ENCODE data around the gene FKBP15. TPM values are rescaled to one million over a fixed set of nuclear protein-coding genes. Genes with fewer than 3 reads are reported as not detected.

FKBP15 gene
- total RNA-seq, 2 donors from 2014 or later: 22.5 to 24.4 TPM

DNA sequence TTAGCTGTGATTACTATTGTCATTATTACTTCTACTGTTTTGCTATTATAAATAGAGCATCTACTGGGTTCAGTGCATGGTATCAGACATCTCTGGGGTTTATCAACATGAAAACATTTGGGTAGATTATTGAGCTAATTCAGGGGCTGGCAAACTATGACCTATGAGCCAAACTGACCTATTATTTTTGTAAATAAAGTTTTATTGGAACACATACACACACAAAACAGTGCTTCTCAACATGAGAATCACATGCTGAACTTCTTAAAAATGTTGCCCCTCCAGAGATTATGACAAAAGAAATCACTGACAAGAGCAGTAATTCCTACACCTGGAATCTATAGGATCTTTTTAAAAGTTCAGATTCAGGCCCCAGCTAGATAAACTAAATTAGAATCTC is 39.9 kb downstream of the FKBP15 start:
- DNase-seq: no peak
- TF ChIP-seq, protein P1, sequence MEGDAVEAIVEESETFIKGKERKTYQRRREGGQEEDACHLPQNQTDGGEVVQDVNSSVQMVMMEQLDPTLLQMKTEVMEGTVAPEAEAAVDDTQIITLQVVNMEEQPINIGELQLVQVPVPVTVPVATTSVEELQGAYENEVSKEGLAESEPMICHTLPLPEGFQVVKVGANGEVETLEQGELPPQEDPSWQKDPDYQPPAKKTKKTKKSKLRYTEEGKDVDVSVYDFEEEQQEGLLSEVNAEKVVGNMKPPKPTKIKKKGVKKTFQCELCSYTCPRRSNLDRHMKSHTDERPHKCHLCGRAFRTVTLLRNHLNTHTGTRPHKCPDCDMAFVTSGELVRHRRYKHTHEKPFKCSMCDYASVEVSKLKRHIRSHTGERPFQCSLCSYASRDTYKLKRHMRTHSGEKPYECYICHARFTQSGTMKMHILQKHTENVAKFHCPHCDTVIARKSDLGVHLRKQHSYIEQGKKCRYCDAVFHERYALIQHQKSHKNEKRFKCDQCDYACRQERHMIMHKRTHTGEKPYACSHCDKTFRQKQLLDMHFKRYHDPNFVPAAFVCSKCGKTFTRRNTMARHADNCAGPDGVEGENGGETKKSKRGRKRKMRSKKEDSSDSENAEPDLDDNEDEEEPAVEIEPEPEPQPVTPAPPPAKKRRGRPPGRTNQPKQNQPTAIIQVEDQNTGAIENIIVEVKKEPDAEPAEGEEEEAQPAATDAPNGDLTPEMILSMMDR (IDR thresholded peaks at IDR 0.05): no peak

GRCh38 chr9:113179839-113180238 is 41.2 kb downstream of the FKBP15 start:
- intact Hi-C loops (cut with DNase I): no loop called here
- no peaks in the 10 kb centered on the region for H3K4me1 ChIP-seq
- H3K9ac ChIP-seq (ENCODE audit: low read depth in 2 of 2, low read length in 2 of 2): no peak overlapping the region
- no peak for DNase-seq
- H3K9me3 ChIP-seq: no peaks in the 10 kb centered on the region
- no peak overlapping the region for H3K4me3 ChIP-seq
- H3K27me3 ChIP-seq: no peaks in the 10 kb centered on the region
- no peak overlapping the region for H3K27ac ChIP-seq
- H3K36me3 ChIP-seq: no peaks in the 10 kb centered on the region
- TF ChIP-seq, protein P1 (IDR thresholded peaks at IDR 0.05): no peak

More for the DNA sequence above, 39.9 kb downstream of the FKBP15 start:
- H3K4me1 ChIP-seq: no peaks in the 10 kb centered on the region
- no peak overlapping the region for H3K4me3 ChIP-seq
- H3K27ac ChIP-seq: no peak overlapping the region
- H3K36me3 ChIP-seq: no peaks in the 10 kb centered on the region
- no peaks in the 10 kb centered on the region for H3K27me3 ChIP-seq
- intact Hi-C loops (cut with DNase I): no loop called here
- no peaks in the 10 kb centered on the region for H3K9me3 ChIP-seq
- no peak overlapping the region for H3K9ac ChIP-seq (ENCODE audit: low read depth in 2 of 2, low read length in 2 of 2)

- Histone ChIP-seq H3K36me3 (peaks cover 10% of the 10 kb centered on the region), H3K9ac (ENCODE audit: low read depth in 2 of 2, low read length in 2 of 2) (no peak overlapping the region), H3K4me3 (no peak overlapping the region), H3K27me3 (no peaks in the 10 kb centered on the region), H3K9me3 (no peaks in the 10 kb centered on the region), H3K4me1 (no peaks in the 10 kb centered on the region), H3K27ac (no peak overlapping the region)
- TF ChIP-seq, protein P1 (IDR thresholded peaks at IDR 0.05): no peak
- intact Hi-C loops (cut with DNase I): no loop called here
- DNase-seq: no peak
These were observed 43.0 kb downstream of the FKBP15 start for GRCh38 chr9:113178087-113178486.

- no peak overlapping the region for H3K27ac ChIP-seq
- H3K9me3 ChIP-seq: no peaks in the 10 kb centered on the region
- H3K36me3 ChIP-seq: peaks cover 10% of the 10 kb centered on the region
- H3K27me3 ChIP-seq: no peaks in the 10 kb centered on the region
- no peak for DNase-seq
- no peaks in the 10 kb centered on the region for H3K4me1 ChIP-seq
- H3K4me3 ChIP-seq: no peak overlapping the region
- H3K9ac ChIP-seq (ENCODE audit: low read depth in 2 of 2, low read length in 2 of 2): no peak overlapping the region
- TF ChIP-seq, protein P1 (IDR thresholded peaks at IDR 0.05): no peak
- intact Hi-C loops (cut with DNase I): no loop called here
These were observed 43.8 kb downstream of the FKBP15 start for GRCh38 chr9:113177251-113177650.

DNA sequence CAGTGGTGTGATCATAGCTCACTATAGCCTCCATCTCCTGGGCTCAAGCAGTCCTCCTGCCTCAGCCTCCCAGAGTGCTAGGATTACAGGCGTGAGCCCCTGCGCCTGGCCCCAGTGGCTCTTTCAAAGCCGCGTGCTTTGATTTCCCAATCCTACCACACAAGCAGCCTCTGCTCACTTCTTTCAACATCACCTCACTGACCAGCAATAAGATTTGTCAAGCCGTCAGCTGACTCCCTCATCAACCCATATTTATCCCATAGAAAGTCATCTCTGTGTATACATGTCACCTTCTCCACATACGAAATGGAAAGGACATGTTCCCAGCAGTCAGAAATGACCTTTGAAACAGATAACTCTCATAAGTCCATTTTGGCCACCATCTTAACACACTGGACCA is 44.3 kb downstream of the FKBP15 start:
- no peak overlapping the region for H3K9ac ChIP-seq (ENCODE audit: low read depth in 2 of 2, low read length in 2 of 2)
- no peak for DNase-seq
- H3K27ac ChIP-seq: no peak overlapping the region
- no peaks in the 10 kb centered on the region for H3K9me3 ChIP-seq
- H3K4me1 ChIP-seq: no peaks in the 10 kb centered on the region
- H3K27me3 ChIP-seq: no peaks in the 10 kb centered on the region
- intact Hi-C loops (cut with DNase I): no loop called here
- no peak overlapping the region for H3K4me3 ChIP-seq
- H3K36me3 ChIP-seq: peaks cover 10% of the 10 kb centered on the region
- TF ChIP-seq, protein P1 (IDR thresholded peaks at IDR 0.05): no peak

DNA sequence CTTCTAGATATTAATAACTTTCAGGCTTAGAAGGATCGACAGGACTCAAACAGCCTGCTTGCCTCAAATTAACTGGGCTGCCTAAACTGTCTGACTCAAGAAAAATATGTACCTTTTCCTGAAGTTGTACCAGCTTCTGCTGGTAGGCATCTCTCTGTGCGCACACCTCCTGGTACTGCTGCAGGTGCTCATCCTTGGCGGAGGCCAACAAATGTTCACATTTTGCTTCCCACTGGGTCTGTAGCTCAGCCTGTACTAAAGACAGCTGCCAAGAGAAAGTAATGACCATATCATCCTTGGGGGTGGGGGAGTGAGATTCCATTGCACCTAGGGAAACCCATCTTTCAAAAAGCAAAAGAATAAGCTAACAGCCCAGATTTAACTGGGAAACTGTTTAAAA is 47.7 kb downstream of the FKBP15 start:
- peaks cover 31% of the 10 kb centered on the region for H3K36me3 ChIP-seq
- intact Hi-C loops (cut with DNase I): no loop called here
- no peak overlapping the region for H3K4me3 ChIP-seq
- no peak overlapping the region for H3K27ac ChIP-seq
- TF ChIP-seq, protein P1 (IDR thresholded peaks at IDR 0.05): no peak
- H3K9ac ChIP-seq (ENCODE audit: low read depth in 2 of 2, low read length in 2 of 2): no peak overlapping the region
- H3K27me3 ChIP-seq: no peaks in the 10 kb centered on the region
- no peaks in the 10 kb centered on the region for H3K4me1 ChIP-seq
- no peak for DNase-seq
- no peaks in the 10 kb centered on the region for H3K9me3 ChIP-seq
